B cell (primary cell): ENCODE results near the gene NTM. TPM values are rescaled to one million over a fixed set of nuclear protein-coding genes. Genes with fewer than 3 reads are reported as not detected.

Experiments
- ATAC-seq: fragments of 200-7000 bp; cut with Tn5 transposase; one replicate; pipeline ENCODE4 v1.10.0; 2021; ENCODE audit warnings: low read depth, mild to moderate bottlenecking, moderate number of reproducible peaks, moderate library complexity
- CTCF ChIA-PET: fragments of 350-600 bp; sonication (Branson Sonifier 250); formaldehyde crosslinking; loops from one replicate; lab custom pipeline; 2021; ENCODE audit warnings: antibody characterized with exemption, inconsistent platforms; lab: Charles Lee
- POLR2A ChIA-PET: fragments of 350-600 bp; sonication (Branson Sonifier 250); formaldehyde crosslinking; loops from one replicate; lab custom pipeline; 2021; ENCODE audit warnings: antibody characterized with exemption; lab: Charles Lee
- DNase-seq: peaks from one replicate; pipeline ENCODE4 v3.0.0; 2013
- H2AFZ ChIP-seq: 2 replicates; pipeline ENCODE4 v1.6.1; 2012; ENCODE audit warnings: mild to moderate bottlenecking, low read depth, low read length; ENCODE audit not compliant: insufficient read depth, poor library complexity, severe bottlenecking
- H3K27ac ChIP-seq, 2 donors: 1 replicate in 1 of 2; 2 replicates in 1 of 2; pipeline ENCODE4 v1.5.1; 2012 to 2013; ENCODE audit warnings: low read length in 2 of 2, mild to moderate bottlenecking in 2 of 2, moderate library complexity in 1 of 2
- H3K27me3 ChIP-seq, 4 experiments: fragments of 200-600 bp in 1 of 4; sonication (generic) in 1 of 4; replicated peaks in 1 of 4; 1 replicate in 2 of 4; 2 replicates in 2 of 4; pipeline versions ENCODE4 v1.6.1 to v1.7.0; 2013 to 2016; ENCODE audit warnings: low read length in 3 of 4, mild to moderate bottlenecking in 2 of 4, mixed read lengths in 1 of 4, moderate library complexity in 1 of 4; ENCODE audit not compliant: insufficient read depth in 4 of 4, control insufficient read depth in 3 of 4; ENCODE audit errors: control extremely low read depth in 1 of 4
- H3K36me3 ChIP-seq, 2 experiments: replicated peaks in 1 of 2; 1 replicate in 1 of 2; 2 replicates in 1 of 2; pipeline versions ENCODE4 v1.6.1 to v1.7.1; 2013; ENCODE audit warnings: low read length in 1 of 2; ENCODE audit not compliant: insufficient read depth in 2 of 2, control insufficient read depth in 1 of 2; ENCODE audit errors: control extremely low read depth in 1 of 2, extremely low read depth in 1 of 2
- H3K4me1 ChIP-seq, 2 donors: fragments of 200-600 bp in 1 of 2; sonication (generic) in 1 of 2; 1 replicate in 1 of 2; 2 replicates in 1 of 2; pipeline versions ENCODE4 v1.5.1 to v1.6.1; 2013 to 2017; ENCODE audit warnings: low read length in 2 of 2; ENCODE audit not compliant: control insufficient read depth in 2 of 2, insufficient read depth in 2 of 2
- H3K4me2 ChIP-seq: replicated peaks from 2 replicates; pipeline ENCODE3; 2012; ENCODE audit warnings: mild to moderate bottlenecking, low read depth, low read length; ENCODE audit not compliant: poor library complexity, severe bottlenecking
- H3K4me3 ChIP-seq, 5 experiments: fragments of 200-600 bp in 1 of 5; sonication (generic) in 1 of 5; 1 replicate in 3 of 5; 2 replicates in 2 of 5; pipeline versions ENCODE4 v1.5.1 to v1.7.0; 2011 to 2016; ENCODE audit warnings: low read length in 4 of 5, mild to moderate bottlenecking in 4 of 5, low read depth in 2 of 5, control low read depth in 1 of 5, moderate library complexity in 1 of 5; ENCODE audit not compliant: insufficient read depth in 1 of 5; ENCODE audit errors: control extremely low read depth in 1 of 5, extremely low read depth in 1 of 5
- H3K79me2 ChIP-seq: fragments of 200-600 bp; sonication (generic); one replicate; pipeline ENCODE4 v1.6.0; 2016; ENCODE audit warnings: low read length; ENCODE audit not compliant: control insufficient read depth, insufficient read depth
- H3K9ac ChIP-seq: fragments of 200-600 bp; sonication (generic); 2 replicates; pipeline ENCODE4 v1.6.1; 2017; ENCODE audit warnings: mild to moderate bottlenecking, low read length, moderate library complexity
- H3K9me3 ChIP-seq, 3 donors: one replicate each; pipeline versions ENCODE4 v1.6.1 to v1.7.1; 2013; ENCODE audit warnings: low read length in 2 of 3; ENCODE audit not compliant: control insufficient read depth in 2 of 3, insufficient read depth in 1 of 3; ENCODE audit errors: control extremely low read depth in 1 of 3
- H4K20me1 ChIP-seq: 2 replicates; pipeline ENCODE4 v1.6.0; 2012; ENCODE audit warnings: mild to moderate bottlenecking, low read length; ENCODE audit not compliant: insufficient read depth, control insufficient read depth, poor library complexity, severe bottlenecking
- H3K27ac Mint-ChIP-seq: one replicate; pipeline ENCODE4 v1.8.0; 2021; ENCODE audit warnings: mixed read lengths
- H3K27me3 Mint-ChIP-seq: one replicate; pipeline ENCODE4 v1.8.0; 2021; ENCODE audit warnings: mixed read lengths
- H3K4me1 Mint-ChIP-seq: one replicate; pipeline ENCODE4 v1.8.0; 2021; ENCODE audit warnings: mixed read lengths
- H3K4me3 Mint-ChIP-seq: one replicate; pipeline ENCODE4 v1.8.0; 2021; ENCODE audit warnings: mixed read lengths
- H3K9me3 Mint-ChIP-seq: one replicate; pipeline ENCODE4 v1.8.0; 2022; ENCODE audit warnings: mixed read lengths; ENCODE audit not compliant: insufficient read depth
- EZH2 ChIP-seq: IDR thresholded peaks from 2 replicates; pipeline ENCODE4 v1.6.1; 2012; ENCODE audit warnings: borderline replicate concordance, low read depth, mild to moderate bottlenecking, moderate library complexity, low read length; ENCODE audit not compliant: insufficient read depth, poor library complexity, severe bottlenecking
- WGBS: methylation state at CpG from one replicate; pipeline ENCODE4 v1.1.5; 2013; ENCODE audit warnings: missing lambda C conversion rate; ENCODE audit not compliant: insufficient coverage; 5-methylcytosine and 5-hydroxymethylcytosine counted together
- intact Hi-C: fragments of 100-400 bp; cut with micrococcal nuclease; formaldehyde crosslinking; loops from one replicate; pipeline ENCODE4 v1.10.0; 2022
- polyA plus RNA-seq: library from polyadenylated mRNA; depleted of rRNA; stranded (reverse); fragments of >200 nt; gene quantifications from 2 replicates; pipeline ENCODE4 v1.2.3, GENCODE V29; 2012
- total RNA-seq, 2 donors: library from RNA; stranded (reverse); fragments of 120-200 nt in 1 of 2; gene quantifications; 1 replicate in 1 of 2; 2 replicates in 1 of 2; pipeline versions ENCODE4 v1.2.3 to v1.2.4, GENCODE V29; 2013 to 2022
- TF ChIP-seq, protein P1 (sequence below): fragments of 200-600 bp; IDR thresholded peaks from one replicate; pipeline ENCODE4 v1.8.0; 2022; ENCODE audit warnings: antibody characterized with exemption, mild to moderate bottlenecking

NTM gene
- total and polyA plus RNA-seq, 2 donors (not counting 1 experiment from before 2014, with no cell fraction given): not detected

DNA sequence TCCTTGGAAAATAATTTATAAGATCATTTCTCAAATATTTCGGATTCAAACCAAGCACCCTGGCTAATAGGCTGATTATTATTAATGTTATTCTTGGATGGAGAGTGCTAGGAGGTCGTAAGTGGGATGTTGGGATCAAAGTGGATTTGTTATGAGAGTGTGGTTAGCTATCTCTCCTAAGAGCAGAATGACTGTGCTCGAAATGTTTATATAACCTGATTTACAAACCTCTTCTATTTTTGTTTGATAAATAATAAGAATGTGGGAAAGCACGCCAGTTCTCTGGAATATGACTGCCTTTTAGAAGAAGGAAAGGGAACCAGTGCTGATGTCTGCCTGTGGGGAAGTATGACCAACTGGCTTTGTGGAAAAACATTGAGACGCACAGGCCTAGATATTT, 527.5 kb downstream of the NTM start:
- Mint-ChIP-seq H3K4me1 (no peaks in the 10 kb centered on the region), H3K9me3 (no peaks in the 10 kb centered on the region), H3K4me3 (no peak overlapping the region), H3K27me3 (no peaks in the 10 kb centered on the region), H3K27ac (no peak overlapping the region)
- no peak overlapping the region for H3K9ac ChIP-seq
- POLR2A ChIA-PET: no interaction called here
- CTCF ChIA-PET: no interaction called here
- peaks cover 0 to 2% (median 0%) of the 10 kb centered on the region in 3 donors for H3K9me3 ChIP-seq
- H3K27me3 ChIP-seq: no peaks in the 10 kb centered on the region
- H4K20me1 ChIP-seq: no peaks in the 10 kb centered on the region
- DNase-seq (no peak), ATAC-seq (no peak)
- no peaks in the 10 kb centered on the region for H3K4me1 ChIP-seq
- no peak overlapping the region for H3K27ac ChIP-seq
- intact Hi-C loops: no loop called here
- no peak overlapping the region for H3K4me2 ChIP-seq
- no peak overlapping the region for H2AFZ ChIP-seq
- TF ChIP-seq, protein P1, sequence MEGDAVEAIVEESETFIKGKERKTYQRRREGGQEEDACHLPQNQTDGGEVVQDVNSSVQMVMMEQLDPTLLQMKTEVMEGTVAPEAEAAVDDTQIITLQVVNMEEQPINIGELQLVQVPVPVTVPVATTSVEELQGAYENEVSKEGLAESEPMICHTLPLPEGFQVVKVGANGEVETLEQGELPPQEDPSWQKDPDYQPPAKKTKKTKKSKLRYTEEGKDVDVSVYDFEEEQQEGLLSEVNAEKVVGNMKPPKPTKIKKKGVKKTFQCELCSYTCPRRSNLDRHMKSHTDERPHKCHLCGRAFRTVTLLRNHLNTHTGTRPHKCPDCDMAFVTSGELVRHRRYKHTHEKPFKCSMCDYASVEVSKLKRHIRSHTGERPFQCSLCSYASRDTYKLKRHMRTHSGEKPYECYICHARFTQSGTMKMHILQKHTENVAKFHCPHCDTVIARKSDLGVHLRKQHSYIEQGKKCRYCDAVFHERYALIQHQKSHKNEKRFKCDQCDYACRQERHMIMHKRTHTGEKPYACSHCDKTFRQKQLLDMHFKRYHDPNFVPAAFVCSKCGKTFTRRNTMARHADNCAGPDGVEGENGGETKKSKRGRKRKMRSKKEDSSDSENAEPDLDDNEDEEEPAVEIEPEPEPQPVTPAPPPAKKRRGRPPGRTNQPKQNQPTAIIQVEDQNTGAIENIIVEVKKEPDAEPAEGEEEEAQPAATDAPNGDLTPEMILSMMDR: no peak
- no peak for TF ChIP-seq EZH2
- WGBS: no CpG with 5 or more reads among the region's 5 CpGs
- no peak overlapping the region for H3K4me3 ChIP-seq
- no peaks in the 10 kb centered on the region for H3K36me3 ChIP-seq
- no peaks in the 10 kb centered on the region for H3K79me2 ChIP-seq

DNA sequence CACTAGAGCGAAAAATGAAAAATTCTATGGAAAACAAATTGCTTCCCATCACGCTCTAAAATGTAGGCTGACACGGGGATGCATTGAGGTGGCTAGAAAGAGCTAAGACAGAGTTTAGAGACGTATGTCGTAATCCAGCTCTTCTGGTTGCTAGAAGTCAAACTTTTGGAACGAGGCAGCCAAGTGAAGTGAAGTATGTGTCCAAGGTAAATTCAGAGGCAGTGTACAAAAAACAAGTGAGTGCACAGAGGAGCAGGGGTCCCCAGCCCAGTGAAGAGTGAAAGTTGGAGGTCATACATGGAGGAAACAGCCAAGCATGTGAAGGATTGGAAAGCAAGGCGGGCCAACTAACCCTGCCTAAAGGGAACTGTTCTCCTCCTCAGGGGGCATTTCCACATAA, 528.5 kb downstream of the NTM start:
- Histone ChIP-seq H3K4me3 (no peak overlapping the region), H2AFZ (no peak overlapping the region), H3K9ac (no peak overlapping the region), H4K20me1 (no peaks in the 10 kb centered on the region), H3K27me3 (no peaks in the 10 kb centered on the region), H3K36me3 (no peaks in the 10 kb centered on the region), H3K4me2 (no peak overlapping the region), H3K4me1 (no peaks in the 10 kb centered on the region), H3K27ac (no peak overlapping the region), H3K79me2 (no peaks in the 10 kb centered on the region), H3K9me3 (no peaks in the 10 kb centered on the region)
- Mint-ChIP-seq H3K27ac (no peak overlapping the region), H3K4me1 (no peaks in the 10 kb centered on the region), H3K9me3 (no peaks in the 10 kb centered on the region), H3K4me3 (no peak overlapping the region), H3K27me3 (no peaks in the 10 kb centered on the region)
- intact Hi-C loops: no loop called here
- no peak for TF ChIP-seq EZH2
- TF ChIP-seq, protein P1: no peak
- 90% methylated on average over 6 of the region's 7 CpGs for WGBS
- ATAC-seq (no peak), DNase-seq (no peak)
- POLR2A ChIA-PET: no interaction called here
- CTCF ChIA-PET: no interaction called here
